Epithelial cell of prostate (primary cell): ENCODE data around the gene TMEM45A.

ENCODE experiments used
- DNase-seq: peaks from one replicate; pipeline ENCODE4 v3.0.0-alpha.2; 2011; ENCODE audit warnings: low read depth, low spot score
- H3K27ac ChIP-seq: fragments of 450-650 bp; 2 replicates; pipeline ENCODE4 v1.5.1; 2017; ENCODE audit warnings: mild to moderate bottlenecking

Gene TMEM45A

GRCh38 chr3:100602506-100603444 is 110.4 kb downstream of the TMEM45A start:
- DNase-seq = peak; percentile 36
- H3K27ac ChIP-seq = peak overlapping the region; percentile 59

GRCh38 chr3:100603469-100603868 is 111.0 kb downstream of the TMEM45A start:
- H3K27ac ChIP-seq = peak overlapping the region; percentile 59

GRCh38 chr3:100605358-100605757 is 112.9 kb downstream of the TMEM45A start:
- H3K27ac ChIP-seq = no peak overlapping the region
- no peak for DNase-seq

More at GRCh38 chr3:100603469-100603868, 111.0 kb downstream of the TMEM45A start:
- DNase-seq = no peak

- no peak for DNase-seq
These were observed 114.6 kb downstream of the TMEM45A start for GRCh38 chr3:100606894-100607512.

GRCh38 chr3:100609305-100609704 is 116.9 kb downstream of the TMEM45A start, which contains the start of gene ADGRG7:
TSS of gene ADGRG7 (plus strand) at chr3:100609601. CDS start at chr3:100609857, 256 bp downstream.
- H3K27ac ChIP-seq = no peak within 1 kb of the TSS
- DNase-seq = no peak

More at GRCh38 chr3:100606894-100607512, 114.6 kb downstream of the TMEM45A start:
- no peak overlapping the region for H3K27ac ChIP-seq

GRCh38 chr3:100609963-100610362 is 117.5 kb downstream of the TMEM45A start:
- no peak overlapping the region for H3K27ac ChIP-seq
- no peak for DNase-seq

GRCh38 chr3:100611221-100611620 is 118.8 kb downstream of the TMEM45A start:
- DNase-seq = no peak
- H3K27ac ChIP-seq = no peak overlapping the region

GRCh38 chr3:100613721-100614390 is 121.4 kb downstream of the TMEM45A start:
- no peak for DNase-seq
- H3K27ac ChIP-seq = no peak overlapping the region

- H3K27ac ChIP-seq = no peak overlapping the region
- no peak for DNase-seq
These were observed 122.5 kb downstream of the TMEM45A start for GRCh38 chr3:100614941-100615340.

- H3K27ac ChIP-seq = no peak overlapping the region
- no peak for DNase-seq
These were observed 123.3 kb downstream of the TMEM45A start for GRCh38 chr3:100615684-100616083.

- no peak for DNase-seq
- no peak overlapping the region for H3K27ac ChIP-seq
These were observed 128.8 kb downstream of the TMEM45A start for GRCh38 chr3:100621251-100621650.
